ENCODE data around the gene AURKAIP1.

Gene AURKAIP1

DNA sequence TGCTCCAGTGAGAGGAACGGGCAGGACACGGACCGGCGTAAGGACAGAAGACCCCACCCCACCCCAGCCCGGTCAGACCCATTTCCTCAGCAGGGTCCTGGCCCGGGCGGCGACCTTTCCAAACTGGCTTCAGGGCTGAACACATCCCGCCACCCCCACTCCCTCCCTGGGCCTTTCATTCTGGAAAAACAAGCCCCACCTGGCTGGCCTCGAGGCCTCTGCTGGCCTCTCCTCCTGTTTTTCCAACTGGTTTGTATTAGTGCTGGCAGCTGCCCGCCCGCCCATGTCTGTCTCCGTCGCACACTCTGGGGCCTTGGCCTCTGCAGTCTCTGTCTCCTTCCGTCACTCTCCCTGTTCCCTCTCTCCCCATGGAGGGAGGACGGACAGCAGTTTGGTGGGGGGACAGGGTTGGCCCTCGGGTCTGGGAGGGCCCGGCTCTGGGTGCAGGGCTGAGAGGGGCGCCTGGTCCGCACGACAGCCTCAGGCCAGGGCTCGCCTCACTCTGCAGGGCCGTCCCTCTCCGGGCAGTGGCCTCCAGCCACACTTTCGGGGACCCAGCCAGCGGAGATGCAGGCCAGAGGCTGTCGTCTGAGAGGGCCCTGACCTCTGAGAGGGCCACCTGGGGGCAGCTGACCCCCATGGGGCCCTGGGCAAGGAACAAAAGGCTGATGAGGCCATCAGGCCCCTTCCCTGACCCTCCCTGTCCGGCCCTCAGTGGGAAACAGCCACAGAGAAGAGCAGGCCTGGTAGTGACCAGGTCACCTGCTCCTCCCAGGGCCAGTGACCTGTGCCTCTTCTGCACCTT is 15.1 kb downstream of the AURKAIP1 start:
- no peak for DNase-seq (ENCODE audit: low spot score)

- no peak for DNase-seq (ENCODE audit: low spot score)
Observed at GRCh38 chr1:1359308-1359663, 15.7 kb downstream of the AURKAIP1 start.

DNA sequence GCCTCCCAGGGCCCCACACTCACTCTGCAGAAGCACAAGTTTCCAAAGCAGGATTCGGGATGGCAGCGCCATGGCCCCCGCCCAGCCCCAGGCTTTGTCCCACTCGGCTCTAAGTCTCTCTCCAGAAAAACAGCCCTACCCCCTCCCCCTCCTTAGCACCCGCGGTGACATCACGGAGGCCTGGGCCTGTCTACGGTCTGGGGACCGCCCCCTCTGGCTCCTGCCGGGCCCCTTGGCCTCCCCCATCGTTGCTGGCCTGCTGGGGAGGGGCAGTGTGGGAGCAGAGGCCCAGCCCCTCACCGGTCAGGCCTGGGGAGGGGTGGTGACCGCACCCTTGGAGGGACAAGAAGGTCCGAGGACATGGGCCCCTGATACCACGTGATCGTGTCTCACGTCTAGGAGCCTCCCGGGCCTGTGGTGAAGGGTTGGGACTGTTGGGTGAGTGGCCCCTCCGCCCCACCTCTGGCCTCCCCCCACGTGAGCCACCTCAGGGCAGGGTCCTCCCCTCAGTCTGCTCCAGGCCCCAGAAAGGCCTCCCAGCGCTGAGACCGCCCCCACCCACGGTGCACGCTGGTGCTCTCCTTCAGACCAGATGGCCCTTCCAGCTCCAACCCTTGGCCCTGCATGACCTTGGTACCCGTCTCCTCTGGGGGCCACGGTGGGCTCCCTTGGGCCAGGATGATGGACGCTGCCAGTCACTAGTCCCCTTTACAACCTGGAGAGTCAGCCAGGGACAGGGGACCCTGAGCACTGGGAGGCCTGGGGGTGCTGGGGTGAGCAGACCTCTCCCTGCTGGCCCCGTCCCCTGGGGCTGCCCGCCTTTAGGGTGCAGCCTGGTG is 16.4 kb downstream of the AURKAIP1 start, which contains the start of gene MXRA8:
Gene MXRA8, minus strand, starts transcription at position 123 of the 839 bp plus-strand sequence. Its CDS starts 51 bp downstream, at position 72.
- no peak for DNase-seq (ENCODE audit: low spot score)

GRCh38 chr1:1357871-1358432 is 17.1 kb downstream of the AURKAIP1 start:
- DNase-seq (ENCODE audit: low spot score), result no peak

- no peak for DNase-seq (ENCODE audit: low spot score)
Observed at GRCh38 chr1:1356796-1357401, 18.1 kb downstream of the AURKAIP1 start.

DNA sequence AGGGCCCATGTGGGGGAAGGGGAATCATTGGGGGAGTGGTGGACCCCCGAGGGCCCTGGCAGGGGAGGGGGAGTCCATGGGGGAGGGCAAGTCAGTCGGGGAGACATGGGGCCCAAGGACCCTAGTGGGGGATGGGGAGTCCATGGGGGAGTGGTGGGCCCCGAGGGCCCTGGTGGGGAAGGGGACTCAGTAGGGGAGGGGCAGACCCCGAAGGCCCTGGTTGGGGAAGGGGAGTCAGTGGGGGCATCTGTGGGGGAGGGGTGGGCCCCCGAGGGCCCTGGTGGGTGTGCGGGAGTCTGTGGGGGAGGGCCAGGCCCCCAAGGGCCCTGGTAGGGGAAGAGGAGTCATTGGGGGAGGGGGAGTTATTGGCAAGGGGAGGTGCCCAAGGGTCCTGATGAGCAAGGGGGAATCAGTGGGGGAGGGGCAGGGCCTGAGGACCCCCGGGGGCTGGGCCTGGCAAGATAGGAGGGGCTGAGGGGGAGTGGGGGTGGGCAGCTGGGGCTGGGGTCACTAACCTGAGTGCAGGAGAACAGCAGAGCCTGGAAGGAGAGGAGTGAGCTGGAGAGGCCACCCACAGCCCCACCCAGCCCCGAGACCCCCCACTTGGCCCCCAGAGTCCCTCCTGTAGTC is 18.7 kb downstream of the AURKAIP1 start:
- no peak for DNase-seq (ENCODE audit: low spot score)

- DNase-seq (ENCODE audit: low spot score), result no peak
Observed at GRCh38 chr1:1355416-1355815, 19.6 kb downstream of the AURKAIP1 start.

DNA sequence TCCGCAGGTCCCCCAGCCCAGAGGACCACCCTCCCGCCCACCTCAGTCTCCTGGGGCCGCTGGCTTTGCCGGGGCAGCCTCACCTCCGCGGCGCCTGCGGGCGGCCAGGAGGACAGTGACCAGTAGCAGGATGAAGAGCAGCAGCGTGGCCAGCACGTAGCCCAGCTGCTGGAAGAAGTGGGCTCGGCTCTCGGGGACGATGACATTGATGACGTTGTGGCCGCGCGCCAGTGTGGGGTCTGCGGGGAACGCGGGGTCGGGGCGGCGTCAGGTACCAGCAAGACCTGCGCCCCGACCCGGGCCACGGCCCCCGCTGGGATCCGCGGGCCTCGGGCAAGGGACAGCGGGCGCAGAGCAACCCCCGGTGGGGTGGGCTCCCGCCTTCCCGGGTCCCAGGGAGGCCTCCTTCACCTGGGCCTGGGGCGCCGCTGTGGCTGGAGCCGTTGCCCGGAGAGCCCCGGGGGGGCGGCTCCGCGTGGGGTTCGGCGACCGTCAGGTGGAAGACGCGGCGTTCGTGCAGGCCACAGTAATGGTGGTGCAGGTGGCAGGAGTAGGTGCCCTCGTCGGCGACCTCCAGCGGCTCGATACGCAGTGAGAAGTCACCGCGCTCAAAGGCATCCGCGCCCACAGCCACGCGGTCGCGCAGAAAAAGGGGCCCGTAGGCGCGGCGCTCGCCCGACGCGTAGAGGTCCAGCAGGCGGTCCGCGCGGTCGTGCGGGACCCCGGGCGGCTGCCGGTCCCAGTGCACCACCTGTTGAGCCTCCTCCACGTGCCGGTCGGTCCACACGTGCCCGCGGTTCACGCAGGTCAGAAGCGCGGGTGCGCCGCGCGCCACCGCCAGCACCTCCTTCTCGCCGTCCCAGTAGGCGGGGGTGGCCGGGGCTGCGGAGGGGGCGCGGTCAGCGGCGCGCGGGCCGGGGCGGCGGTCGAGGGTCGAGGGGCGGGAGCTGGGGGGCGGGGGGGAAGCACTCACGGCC is 20.4 kb downstream of the AURKAIP1 start:
- no peak for DNase-seq (ENCODE audit: low spot score)

GRCh38 chr1:1353389-1354151 is 21.4 kb downstream of the AURKAIP1 start:
- DNase-seq (ENCODE audit: low spot score), result no peak

DNA sequence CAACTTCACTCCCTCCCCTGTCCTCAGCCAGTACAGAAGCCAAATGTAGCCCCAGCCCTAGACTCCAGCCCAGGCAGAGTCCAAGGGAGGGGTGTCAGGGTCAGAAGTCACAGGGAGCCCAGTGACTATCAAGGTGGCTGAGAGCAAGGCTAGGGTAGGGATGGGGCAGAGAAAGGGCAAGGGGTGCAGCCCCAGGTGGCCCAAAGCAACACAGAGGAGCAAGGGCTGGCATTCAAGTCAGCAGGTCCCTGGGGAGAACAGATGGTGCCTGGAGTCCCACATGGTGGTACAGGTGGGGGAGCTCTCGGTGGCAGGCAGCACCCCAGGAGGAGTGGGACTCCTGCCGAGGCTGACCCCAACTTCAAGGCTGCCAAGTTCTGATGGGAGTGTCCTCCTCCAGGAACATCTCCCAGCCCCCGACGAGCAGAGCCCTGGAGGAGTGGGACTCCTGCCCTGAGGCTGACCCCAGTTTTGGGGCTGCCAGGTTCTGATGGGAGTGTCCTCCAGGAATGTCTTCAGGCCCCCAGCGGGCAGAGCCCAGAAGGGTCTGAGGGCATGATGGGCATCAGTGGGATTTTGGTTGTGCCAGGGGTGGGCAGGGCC is 22.1 kb downstream of the AURKAIP1 start:
- DNase-seq (ENCODE audit: low spot score), result no peak

DNA sequence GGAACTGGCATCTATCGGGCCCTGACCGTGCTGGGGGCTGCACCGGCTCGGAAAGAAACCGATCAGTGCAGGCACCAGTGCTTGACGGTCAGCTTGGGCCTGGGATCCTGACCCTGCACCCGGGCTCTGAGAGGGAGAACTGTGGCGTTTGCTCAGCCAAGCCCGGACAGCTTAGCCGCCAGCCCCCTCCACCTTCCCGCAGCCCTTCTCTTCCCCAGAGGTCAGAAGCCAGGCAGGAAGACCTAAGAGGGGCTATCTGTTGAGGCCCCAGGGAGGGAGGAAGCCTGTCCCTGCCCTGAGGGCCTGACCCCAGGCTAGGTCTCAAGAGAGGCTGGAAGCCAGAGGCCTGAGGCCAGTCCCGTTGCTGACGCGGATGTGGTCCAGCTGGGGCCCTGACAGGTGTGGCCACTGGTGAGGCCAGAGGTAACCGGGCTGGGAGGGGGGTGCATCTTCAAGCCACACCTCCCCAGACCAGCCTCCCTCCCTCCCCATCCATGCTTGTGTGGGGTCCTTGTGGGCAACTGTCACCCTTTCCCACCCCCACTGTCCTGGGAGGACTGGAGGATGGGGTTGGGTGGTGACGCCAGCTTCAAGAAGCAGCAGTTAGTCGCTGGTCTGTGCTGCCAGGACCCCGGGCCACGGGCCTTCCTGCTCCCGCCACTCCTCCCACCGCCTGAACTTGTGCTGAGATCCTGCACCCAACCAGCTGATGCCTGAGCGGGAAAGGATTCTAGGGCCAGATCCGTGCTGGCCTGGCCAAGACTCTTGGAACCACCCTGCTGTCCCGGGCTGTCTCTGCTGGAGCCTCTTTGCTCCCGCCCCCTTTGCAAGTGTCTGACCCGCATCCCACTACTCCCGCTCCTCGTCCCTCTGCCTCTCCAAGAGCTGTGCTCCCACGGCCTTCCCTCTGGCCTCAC is 23.2 kb downstream of the AURKAIP1 start:
- no peak for DNase-seq (ENCODE audit: low spot score)

DNA sequence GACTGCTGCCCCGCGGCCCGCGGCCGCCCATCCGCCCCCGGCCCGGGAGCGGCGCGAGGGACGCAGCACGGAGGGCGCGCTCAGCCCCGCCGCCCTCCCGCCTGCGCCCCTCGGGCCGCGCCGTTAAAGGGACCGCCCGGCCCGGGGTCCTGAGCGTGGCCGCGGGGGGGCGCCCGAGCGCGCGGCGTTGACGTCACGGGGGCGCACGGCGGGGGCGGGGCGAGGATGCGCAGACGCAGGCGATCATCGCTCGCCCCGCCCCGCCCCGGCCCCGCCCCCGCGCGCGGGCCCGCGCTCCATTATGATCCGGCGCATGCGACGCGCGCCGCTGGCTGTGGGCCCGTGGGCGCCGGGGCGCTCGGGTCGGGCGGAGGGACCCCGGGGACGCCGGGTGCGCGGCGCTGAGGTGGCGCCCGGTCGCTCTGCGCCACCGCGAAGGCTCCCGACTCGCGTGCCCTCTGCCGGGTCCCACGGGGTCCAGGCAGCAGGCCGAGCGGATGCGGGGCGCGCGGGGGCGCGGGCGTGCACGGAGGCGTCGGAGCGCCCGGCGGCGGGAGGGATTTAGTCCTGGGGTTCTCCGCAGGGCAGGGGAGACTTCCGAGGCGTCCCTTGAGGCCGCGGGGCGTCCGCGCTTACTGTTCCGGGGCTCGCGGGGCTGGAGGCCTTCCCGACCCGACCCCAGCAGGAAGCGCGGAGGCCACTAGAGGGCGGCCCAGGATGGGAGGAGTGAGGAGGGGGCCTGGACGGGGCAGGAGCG is 25.6 kb downstream of the AURKAIP1 start, which contains the start of gene DVL1:
Gene DVL1, minus strand, starts transcription at position 163 of the 757 bp plus-strand sequence. CDS start 353 bp downstream, outside the sequence.
- peak; percentile 59 for DNase-seq (ENCODE audit: low spot score)

DNA sequence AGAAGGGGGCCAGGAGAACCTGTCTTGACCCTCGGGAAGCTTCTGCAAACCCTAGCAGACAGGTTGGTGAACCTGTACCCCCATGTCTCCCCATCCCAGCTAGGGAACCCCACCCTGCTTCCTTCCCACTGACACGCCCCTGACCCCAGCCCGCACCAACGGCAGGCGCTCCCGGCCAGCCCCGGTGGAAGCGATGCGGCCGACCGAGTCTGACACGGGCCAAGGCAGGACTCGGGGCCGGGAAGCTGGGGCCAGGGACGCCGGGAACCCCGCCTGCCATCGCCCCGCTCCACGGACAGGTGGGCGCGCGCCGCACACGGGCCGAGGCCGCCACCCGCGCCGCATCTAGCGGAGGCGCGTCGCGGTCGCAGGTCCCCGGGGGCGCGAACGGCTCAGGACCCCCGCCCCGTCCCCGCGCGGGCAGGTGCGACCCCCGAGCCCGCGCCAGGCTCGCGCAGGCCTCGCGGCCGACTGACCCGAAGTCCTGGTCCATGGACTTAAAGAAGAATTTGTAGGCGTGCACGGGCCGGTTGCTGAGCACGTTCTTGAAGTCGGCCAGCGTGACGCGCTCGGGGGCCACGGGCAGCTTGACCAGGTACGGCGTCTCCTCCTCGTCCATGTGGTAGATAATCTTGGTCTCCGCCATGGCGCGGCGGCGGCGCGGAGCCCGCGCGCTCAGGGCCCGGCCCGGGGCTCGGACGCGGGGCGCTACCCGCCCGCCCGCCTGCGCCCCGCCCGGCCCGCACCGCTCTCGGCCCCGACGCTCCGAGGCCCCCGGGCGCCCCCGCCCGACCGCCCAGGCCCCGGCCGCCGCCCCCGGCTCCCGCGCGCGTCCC is 26.4 kb downstream of the AURKAIP1 start:
- DNase-seq (ENCODE audit: low spot score), result no peak

DNA sequence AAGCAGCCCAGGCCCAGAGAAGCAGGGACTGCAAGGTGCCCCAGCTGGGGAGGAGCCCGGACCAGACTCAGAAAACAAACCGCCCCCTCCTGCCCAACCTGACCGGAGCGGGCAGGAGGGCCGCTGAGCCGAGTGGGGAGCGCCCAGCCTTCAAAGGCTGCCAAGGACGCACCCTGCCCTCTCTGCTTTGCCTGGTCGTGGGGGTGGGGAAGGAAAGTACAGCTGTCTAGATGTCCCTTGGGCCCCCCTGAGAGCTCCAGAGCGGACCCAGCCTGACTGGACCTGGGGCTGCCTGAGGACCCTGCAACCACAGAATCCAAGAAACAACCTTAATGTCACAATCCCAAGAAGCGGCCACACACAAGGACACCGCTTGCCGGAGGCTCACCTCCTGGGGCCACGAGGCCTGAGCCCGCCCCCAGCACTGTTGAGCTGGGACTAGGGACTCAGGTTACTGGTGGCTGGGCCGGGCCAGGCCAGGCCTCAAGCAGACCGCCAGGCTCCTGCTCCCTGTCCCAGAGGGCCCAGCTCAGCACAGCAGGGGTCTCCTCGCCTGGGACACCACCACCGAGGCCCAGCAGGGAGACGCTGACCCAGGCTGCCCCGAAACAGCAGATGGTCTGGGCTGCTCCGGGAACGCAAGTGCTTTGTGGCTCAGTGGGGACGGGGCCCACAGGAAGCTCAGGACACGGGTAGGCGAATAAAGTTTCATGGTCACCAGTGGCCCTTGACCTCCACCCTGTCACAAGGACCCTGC is 27.2 kb downstream of the AURKAIP1 start:
- no peak for DNase-seq (ENCODE audit: low spot score)

DNA sequence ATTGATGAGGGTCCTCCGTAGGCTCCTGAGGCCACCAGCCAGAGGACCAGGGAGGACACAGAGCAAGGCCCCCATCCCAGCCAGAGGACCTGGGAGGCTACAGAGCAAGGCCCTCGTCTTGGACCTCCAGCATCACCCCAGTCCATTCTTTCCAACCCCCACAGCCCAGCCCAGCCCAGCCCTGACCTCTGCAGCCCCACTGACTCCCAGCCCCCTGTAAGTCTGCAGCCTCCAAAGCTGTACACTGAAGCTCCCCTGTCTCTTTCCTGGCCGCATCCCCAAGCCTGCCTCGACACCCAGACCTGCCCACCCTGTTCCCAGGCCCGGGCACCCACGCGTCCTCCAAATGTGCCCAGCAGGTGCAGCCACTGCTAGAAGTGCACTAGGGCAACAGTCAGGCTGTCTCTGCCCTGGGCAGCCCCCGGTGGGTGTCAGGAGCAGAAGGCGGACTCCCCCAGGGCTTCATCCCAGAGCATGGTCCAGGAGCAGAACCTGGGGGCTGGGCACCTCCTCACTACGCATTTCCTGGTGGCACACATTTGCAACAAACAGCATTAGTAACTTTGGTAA is 27.9 kb downstream of the AURKAIP1 start:
- DNase-seq (ENCODE audit: low spot score), result no peak
